Activated CD8-positive, alpha-beta memory T cell treated with anti-CD3 and anti-CD28 coated beads, Interleukin-2, amount 50 U/mL, for 24 hours (primary cell): ENCODE data around the gene VSIG10.
"Not testable (repeated sequence)": the region's sequence is repeated elsewhere in the genome, so short reads cannot be mapped to it uniquely, and the experiment has no call there.

Experiments
- DNase-seq: peaks from one replicate; pipeline ENCODE4 v3.0.0-alpha.2; 2020; ENCODE audit errors: extremely low read depth

Gene VSIG10

GRCh38 chr12:118109088-118109487 lies 5.3 kb upstream of the VSIG10 start:
- DNase-seq = no peak

GRCh38 chr12:118107694-118108093 lies 3.9 kb upstream of the VSIG10 start:
- no peak for DNase-seq

GRCh38 chr12:118107011-118107410 lies 3.2 kb upstream of the VSIG10 start:
- DNase-seq = no peak

GRCh38 chr12:118103201-118103600 lies 610 bp downstream of the VSIG10 start:
- no peak for DNase-seq

GRCh38 chr12:118102609-118103008 lies 1.2 kb downstream of the VSIG10 start:
- no peak for DNase-seq

- DNase-seq = no peak
These were observed 1.7 kb downstream of the VSIG10 start for GRCh38 chr12:118102070-118102469.

GRCh38 chr12:118101051-118101450 lies 2.8 kb downstream of the VSIG10 start:
- no peak for DNase-seq

GRCh38 chr12:118098911-118099671 lies 4.7 kb downstream of the VSIG10 start:
- DNase-seq = no peak

GRCh38 chr12:118098401-118098800 lies 5.4 kb downstream of the VSIG10 start:
- DNase-seq = no peak

- no peak for DNase-seq
These were observed 9.8 kb downstream of the VSIG10 start for GRCh38 chr12:118094039-118094438.

GRCh38 chr12:118089782-118090181 lies 14.0 kb downstream of the VSIG10 start:
- DNase-seq = no peak

- no peak for DNase-seq
These were observed 21.6 kb downstream of the VSIG10 start for GRCh38 chr12:118082161-118082560.

GRCh38 chr12:118081521-118081920 lies 22.3 kb downstream of the VSIG10 start:
- not testable (repeated sequence) for DNase-seq

- no peak for DNase-seq
These were observed 30.0 kb downstream of the VSIG10 start for GRCh38 chr12:118073768-118074167.

- DNase-seq = no peak
These were observed 33.2 kb downstream of the VSIG10 start for GRCh38 chr12:118070650-118071049.

- no peak for DNase-seq
These were observed 35.4 kb downstream of the VSIG10 start for GRCh38 chr12:118068445-118068844.

GRCh38 chr12:118065380-118065779 lies 38.4 kb downstream of the VSIG10 start:
- DNase-seq = no peak

GRCh38 chr12:118064608-118065007 lies 39.2 kb downstream of the VSIG10 start:
- no peak for DNase-seq

GRCh38 chr12:118063576-118064391 lies 40.0 kb downstream of the VSIG10 start:
- DNase-seq = no peak

- no peak for DNase-seq
These were observed 41.7 kb downstream of the VSIG10 start for GRCh38 chr12:118061873-118062843.

- no peak for DNase-seq
These were observed 42.6 kb downstream of the VSIG10 start, which contains the start of gene WSB2 for GRCh38 chr12:118061011-118061872. TSS of gene WSB2 (minus strand) at chr12:118061179. CDS start at chr12:118061048, 131 bp downstream.
